BJ (cell line): ENCODE results near the gene FUT9. TPM values are rescaled to one million over a fixed set of nuclear protein-coding genes. Genes with fewer than 3 reads are reported as not detected.

Experiments used
- CTCF ChIA-PET: fragments of 350-600 bp; formaldehyde crosslinking; extraction: SDS; loops from one replicate; lab custom pipeline; 2021; ENCODE audit warnings: antibody characterized with exemption, inconsistent platforms; lab: Yijun Ruan, JAX
- POLR2A ChIA-PET: fragments of 300-600 bp; sonication (Branson Sonifier 250); formaldehyde crosslinking; extraction: SDS; loops from one replicate; lab custom pipeline; 2021; ENCODE audit warnings: antibody characterized with exemption; lab: Charles Lee
- DNase-seq: peaks from one replicate; pipeline ENCODE4 v3.0.0-alpha.2; 2011; ENCODE audit warnings: low read depth
- H3K27me3 ChIP-seq: 2 replicates; pipeline ENCODE4 v1.6.0; 2011; ENCODE audit warnings: low read length; ENCODE audit not compliant: control insufficient read depth, insufficient read depth
- H3K36me3 ChIP-seq: 2 replicates; pipeline ENCODE4 v1.5.1; 2011; ENCODE audit warnings: low read length; ENCODE audit not compliant: control insufficient read depth, insufficient read depth
- H3K4me3 ChIP-seq: 2 replicates; pipeline ENCODE4 v1.5.1; 2011; ENCODE audit warnings: low read depth, mild to moderate bottlenecking, control low read depth, low read length
- CTCF ChIP-seq: IDR thresholded peaks from 2 replicates; pipeline ENCODE4 v1.5.1; 2011; ENCODE audit warnings: low read depth, mild to moderate bottlenecking, control low read depth, inconsistent platforms, low read length, moderate library complexity; ENCODE audit not compliant: insufficient read depth
- polyA plus RNA-seq: library from polyadenylated mRNA; depleted of rRNA; stranded (reverse); fragments of >200 nt; gene quantifications from 2 replicates; pipeline ENCODE4 v1.2.3, GENCODE V29; 2011

The FUT9 gene
- polyA plus RNA-seq, 1 experiment, result not detected

- H3K36me3 ChIP-seq, result no peaks in the 10 kb centered on the region
- H3K4me3 ChIP-seq, result no peak overlapping the region
- CTCF ChIA-PET, result no interaction called here
- TF ChIP-seq CTCF, result no peak
- POLR2A ChIA-PET, result no interaction called here
- no peak for DNase-seq
- H3K27me3 ChIP-seq, result no peaks in the 10 kb centered on the region
Measured at GRCh38 chr6:96022225-96022624, 6.5 kb downstream of the FUT9 start.

GRCh38 chr6:96032661-96033060, 16.9 kb downstream of the FUT9 start:
- POLR2A ChIA-PET, result no interaction called here
- CTCF ChIA-PET, result no interaction called here
- Histone ChIP-seq H3K4me3 (no peak overlapping the region), H3K27me3 (no peaks in the 10 kb centered on the region), H3K36me3 (no peaks in the 10 kb centered on the region)
- TF ChIP-seq CTCF, result no peak
- DNase-seq, result no peak

GRCh38 chr6:96051555-96051954, 35.8 kb downstream of the FUT9 start:
- no peak for TF ChIP-seq CTCF
- H3K27me3 ChIP-seq, result no peaks in the 10 kb centered on the region
- ChIA-PET POLR2A (no interaction called here), CTCF (no interaction called here)
- H3K4me3 ChIP-seq, result no peak overlapping the region
- H3K36me3 ChIP-seq, result no peaks in the 10 kb centered on the region
- no peak for DNase-seq

GRCh38 chr6:96058082-96058481, 42.3 kb downstream of the FUT9 start:
- Histone ChIP-seq H3K36me3 (no peaks in the 10 kb centered on the region), H3K27me3 (no peaks in the 10 kb centered on the region), H3K4me3 (no peak overlapping the region)
- DNase-seq, result no peak
- no peak for TF ChIP-seq CTCF
- POLR2A ChIA-PET, result no interaction called here
- CTCF ChIA-PET, result no interaction called here

GRCh38 chr6:96059586-96059985, 43.8 kb downstream of the FUT9 start:
- H3K27me3 ChIP-seq, result no peaks in the 10 kb centered on the region
- no peak for DNase-seq
- no peak for TF ChIP-seq CTCF
- no peak overlapping the region for H3K4me3 ChIP-seq
- POLR2A ChIA-PET, result no interaction called here
- CTCF ChIA-PET, result no interaction called here
- no peaks in the 10 kb centered on the region for H3K36me3 ChIP-seq
